Erythroblast (primary cell): ENCODE data around the gene IFT22.

Source experiments
- GATA1 ChIP-seq: IDR thresholded peaks from 2 replicates; pipeline ENCODE4 v1.6.1; 2011; ENCODE audit warnings: low read depth, mild to moderate bottlenecking, control low read depth, low read length, moderate library complexity
- POLR2A ChIP-seq: IDR thresholded peaks from 2 replicates; pipeline ENCODE4 v1.6.1; 2011; ENCODE audit warnings: mild to moderate bottlenecking, low read length

DNA sequence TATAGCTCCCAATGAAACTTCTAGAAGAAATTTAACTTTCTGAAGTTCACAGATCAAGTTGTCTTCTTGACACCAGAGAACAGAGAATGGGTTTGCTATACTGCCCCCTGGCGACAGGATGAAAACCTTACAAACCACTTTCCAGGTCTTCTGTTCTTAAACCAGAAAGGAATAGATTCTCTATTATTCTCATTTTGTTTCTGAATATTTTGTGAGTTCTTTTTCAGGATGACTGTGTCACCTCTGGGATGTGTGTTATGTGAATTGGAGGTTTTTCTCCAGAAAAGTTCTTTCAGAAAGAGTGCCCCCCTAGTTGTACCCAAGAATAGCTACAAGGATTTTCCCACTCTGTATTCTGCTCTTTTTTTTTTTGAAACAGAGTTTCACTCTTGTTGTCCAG is 6.3 kb downstream of the IFT22 start:
- TF ChIP-seq POLR2A (no peak), GATA1 (no peak)
